Measurements from ENCODE around the gene BCAS3. TPM values are rescaled to one million over a fixed set of nuclear protein-coding genes. Genes with fewer than 3 reads are reported as not detected.

The BCAS3 gene
- total RNA-seq, 1 experiment from 2014 or later = 26.3 TPM

GRCh38 chr17:61284174-61284573, 606.5 kb downstream of the BCAS3 start:
- Histone ChIP-seq H3K4me1 (ENCODE audit: control insufficient read depth in 1 of 2, insufficient read depth in 2 of 2, low read length in 2 of 2) (peaks cover 0 to 4% of the 10 kb centered on the region in 2 experiments; a peak in 1 of 4 replicates), H3K4me2 (ENCODE audit: low read length) (no peak overlapping the region), H3K27me3 (ENCODE audit: insufficient read depth, low read length) (no peaks in the 10 kb centered on the region), H3K79me2 (ENCODE audit: insufficient read depth, low read length) (no peaks in the 10 kb centered on the region), H3K4me3 (replicated peaks in 1 of 2; ENCODE audit: low read depth in 1 of 2, low read length in 2 of 2) (no peak overlapping the region), H2AFZ (ENCODE audit: low read depth, low read length, poor library complexity, severe bottlenecking) (no peak overlapping the region), H4K20me1 (ENCODE audit: insufficient read depth) (no peaks in the 10 kb centered on the region), H3K27ac (ENCODE audit: low read depth, low read length) (no peak overlapping the region), H3K9ac (ENCODE audit: low read length) (no peak overlapping the region), H3K36me3 (ENCODE audit: control insufficient read depth in 1 of 2, insufficient read depth in 2 of 2, low read length in 2 of 2) (no peaks in the 10 kb centered on the region), H3K9me2 (ENCODE audit: insufficient read depth) (no peaks in the 10 kb centered on the region), H3K9me3 (ENCODE audit: control insufficient read depth in 1 of 2, insufficient read depth in 1 of 2, low read depth in 1 of 2, low read length in 2 of 2) (no peaks in the 10 kb centered on the region)
- peak; percentile 34; the same call in 1 of the 2 replicates for ATAC-seq
- no peak for TF ChIP-seq POLR2A (IDR thresholded peaks at IDR 0.05; ENCODE audit: borderline replicate concordance, extremely low read depth, insufficient read depth, insufficient read length)
- ChIA-PET RAD21 (ENCODE audit: low non-redundant PET in 1 of 2, low total read pairs in 2 of 2, uncharacterized antibody in 2 of 2, unreplicated experiment in 2 of 2) (no interaction called here), POLR2A (no interaction called here), CTCF (no interaction called here)
- no TSS peak for BruUV-seq (replicated peaks)
- intact Hi-C loops (cut with micrococcal nuclease) = no loop called here
- DNase-seq (ENCODE audit: low read depth, low spot score) = no peak

- H3K9me2 ChIP-seq (ENCODE audit: insufficient read depth) = no peaks in the 10 kb centered on the region
- H2AFZ ChIP-seq (ENCODE audit: low read depth, low read length, poor library complexity, severe bottlenecking) = no peak overlapping the region
- TF ChIP-seq EGR1 (IDR thresholded peaks at IDR 0.05; ENCODE audit: low read depth) (no peak), CTCF (IDR thresholded peaks at IDR 0.05 in 2 of 3, conservative IDR thresholded peaks at IDR 0.05 in 1 of 3; ENCODE audit: borderline replicate concordance in 1 of 3, insufficient read depth in 1 of 3, low read depth in 2 of 3, low read length in 2 of 3) (no peak), FOSL1 (IDR thresholded peaks at IDR 0.05; ENCODE audit: low read depth) (no peak), SRF (IDR thresholded peaks at IDR 0.05; ENCODE audit: low read depth) (no peak), POLR2AphosphoS5 (IDR thresholded peaks at IDR 0.05; ENCODE audit: low read depth, low read length) (no peak), SP1 (IDR thresholded peaks at IDR 0.05; ENCODE audit: low read depth) (no peak), CBX3 (IDR thresholded peaks at IDR 0.05; ENCODE audit: low read depth) (no peak)
- TF ChIP-seq, protein P1, sequence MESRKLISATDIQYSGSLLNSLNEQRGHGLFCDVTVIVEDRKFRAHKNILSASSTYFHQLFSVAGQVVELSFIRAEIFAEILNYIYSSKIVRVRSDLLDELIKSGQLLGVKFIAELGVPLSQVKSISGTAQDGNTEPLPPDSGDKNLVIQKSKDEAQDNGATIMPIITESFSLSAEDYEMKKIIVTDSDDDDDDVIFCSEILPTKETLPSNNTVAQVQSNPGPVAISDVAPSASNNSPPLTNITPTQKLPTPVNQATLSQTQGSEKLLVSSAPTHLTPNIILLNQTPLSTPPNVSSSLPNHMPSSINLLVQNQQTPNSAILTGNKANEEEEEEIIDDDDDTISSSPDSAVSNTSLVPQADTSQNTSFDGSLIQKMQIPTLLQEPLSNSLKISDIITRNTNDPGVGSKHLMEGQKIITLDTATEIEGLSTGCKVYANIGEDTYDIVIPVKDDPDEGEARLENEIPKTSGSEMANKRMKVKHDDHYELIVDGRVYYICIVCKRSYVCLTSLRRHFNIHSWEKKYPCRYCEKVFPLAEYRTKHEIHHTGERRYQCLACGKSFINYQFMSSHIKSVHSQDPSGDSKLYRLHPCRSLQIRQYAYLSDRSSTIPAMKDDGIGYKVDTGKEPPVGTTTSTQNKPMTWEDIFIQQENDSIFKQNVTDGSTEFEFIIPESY (IDR thresholded peaks at IDR 0.05; ENCODE audit: extremely low read depth, insufficient replicate concordance, low read length) = no peak
- H4K20me1 ChIP-seq (ENCODE audit: insufficient read depth) = no peaks in the 10 kb centered on the region
- POLR2A ChIA-PET = no interaction called here
- RAD21 ChIA-PET (ENCODE audit: low non-redundant PET in 1 of 2, low total read pairs in 2 of 2, uncharacterized antibody in 2 of 2, unreplicated experiment in 2 of 2) = no interaction called here
- H3K27me3 ChIP-seq (ENCODE audit: insufficient read depth, low read length) = no peaks in the 10 kb centered on the region
- H3K9me3 ChIP-seq (ENCODE audit: control insufficient read depth in 1 of 2, insufficient read depth in 1 of 2, low read depth in 1 of 2, low read length in 2 of 2) = no peaks in the 10 kb centered on the region
- intact Hi-C loops (cut with micrococcal nuclease) = no loop called here
- no peak overlapping the region for H3K4me3 ChIP-seq (replicated peaks in 1 of 2; ENCODE audit: low read depth in 1 of 2, low read length in 2 of 2)
- DNase-seq (ENCODE audit: low read depth, low spot score) (no peak), ATAC-seq (no peak)
- no peaks in the 10 kb centered on the region for H3K79me2 ChIP-seq (ENCODE audit: insufficient read depth, low read length)
- no peaks in the 10 kb centered on the region for H3K36me3 ChIP-seq (ENCODE audit: control insufficient read depth in 1 of 2, insufficient read depth in 2 of 2, low read length in 2 of 2)
- CTCF ChIA-PET = no interaction called here
- H3K4me2 ChIP-seq (ENCODE audit: low read length) = no peak overlapping the region
- H3K4me1 ChIP-seq (ENCODE audit: control insufficient read depth in 1 of 2, insufficient read depth in 2 of 2, low read length in 2 of 2) = peaks cover 0 to 4% of the 10 kb centered on the region in 2 experiments; a peak in 1 of 4 replicates
- no TSS peak for BruUV-seq (replicated peaks)
- no peak overlapping the region for H3K27ac ChIP-seq (ENCODE audit: low read depth, low read length)
- no peak overlapping the region for H3K9ac ChIP-seq (ENCODE audit: low read length)
Observed at GRCh38 chr17:61284746-61285145, 607.1 kb downstream of the BCAS3 start.

All from HCT116 (cell line).